C4-2B (cell line): ENCODE data around the gene TTC32.
"Not testable (repeated sequence)": the region's sequence is repeated elsewhere in the genome, so short reads cannot be mapped to it uniquely, and the experiment has no call there.

Source experiments
- H3K27ac ChIP-seq: fragments of 450-650 bp; 2 replicates; pipeline ENCODE4 v1.5.1; 2017
- ZFX ChIP-seq: fragments of 450-650 bp; IDR thresholded peaks from 2 replicates; pipeline ENCODE4 v1.6.1; 2017
- TF ChIP-seq, protein P1 (sequence below): fragments of 450-650 bp; conservative IDR thresholded peaks from 2 replicates; pipeline ENCODE4 v1.5.1; 2017; ENCODE audit warnings: mild to moderate bottlenecking

TTC32 gene

DNA sequence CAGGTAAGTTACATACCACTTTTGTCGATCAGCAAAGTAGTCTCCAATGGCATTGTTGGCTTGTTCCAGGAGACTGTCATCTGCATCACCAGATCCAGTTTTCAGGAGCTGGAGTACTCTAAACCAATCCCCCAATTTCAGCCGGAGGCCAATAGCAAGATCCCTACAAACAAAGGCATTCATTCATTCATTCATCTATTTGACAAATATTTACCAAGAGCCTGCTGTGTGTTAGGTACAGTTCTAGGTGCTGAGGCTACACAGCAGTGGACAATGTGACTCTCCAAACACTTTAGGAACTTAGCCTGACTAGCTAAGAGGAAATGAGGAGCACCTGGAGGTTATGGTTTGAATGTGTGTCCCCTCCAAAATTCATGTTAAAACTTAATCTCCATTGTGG lies 34.4 kb upstream of the TTC32 start:
- H3K27ac ChIP-seq: no peak overlapping the region
- no peak for TF ChIP-seq ZFX
- TF ChIP-seq, protein P1, sequence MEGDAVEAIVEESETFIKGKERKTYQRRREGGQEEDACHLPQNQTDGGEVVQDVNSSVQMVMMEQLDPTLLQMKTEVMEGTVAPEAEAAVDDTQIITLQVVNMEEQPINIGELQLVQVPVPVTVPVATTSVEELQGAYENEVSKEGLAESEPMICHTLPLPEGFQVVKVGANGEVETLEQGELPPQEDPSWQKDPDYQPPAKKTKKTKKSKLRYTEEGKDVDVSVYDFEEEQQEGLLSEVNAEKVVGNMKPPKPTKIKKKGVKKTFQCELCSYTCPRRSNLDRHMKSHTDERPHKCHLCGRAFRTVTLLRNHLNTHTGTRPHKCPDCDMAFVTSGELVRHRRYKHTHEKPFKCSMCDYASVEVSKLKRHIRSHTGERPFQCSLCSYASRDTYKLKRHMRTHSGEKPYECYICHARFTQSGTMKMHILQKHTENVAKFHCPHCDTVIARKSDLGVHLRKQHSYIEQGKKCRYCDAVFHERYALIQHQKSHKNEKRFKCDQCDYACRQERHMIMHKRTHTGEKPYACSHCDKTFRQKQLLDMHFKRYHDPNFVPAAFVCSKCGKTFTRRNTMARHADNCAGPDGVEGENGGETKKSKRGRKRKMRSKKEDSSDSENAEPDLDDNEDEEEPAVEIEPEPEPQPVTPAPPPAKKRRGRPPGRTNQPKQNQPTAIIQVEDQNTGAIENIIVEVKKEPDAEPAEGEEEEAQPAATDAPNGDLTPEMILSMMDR: no peak

DNA sequence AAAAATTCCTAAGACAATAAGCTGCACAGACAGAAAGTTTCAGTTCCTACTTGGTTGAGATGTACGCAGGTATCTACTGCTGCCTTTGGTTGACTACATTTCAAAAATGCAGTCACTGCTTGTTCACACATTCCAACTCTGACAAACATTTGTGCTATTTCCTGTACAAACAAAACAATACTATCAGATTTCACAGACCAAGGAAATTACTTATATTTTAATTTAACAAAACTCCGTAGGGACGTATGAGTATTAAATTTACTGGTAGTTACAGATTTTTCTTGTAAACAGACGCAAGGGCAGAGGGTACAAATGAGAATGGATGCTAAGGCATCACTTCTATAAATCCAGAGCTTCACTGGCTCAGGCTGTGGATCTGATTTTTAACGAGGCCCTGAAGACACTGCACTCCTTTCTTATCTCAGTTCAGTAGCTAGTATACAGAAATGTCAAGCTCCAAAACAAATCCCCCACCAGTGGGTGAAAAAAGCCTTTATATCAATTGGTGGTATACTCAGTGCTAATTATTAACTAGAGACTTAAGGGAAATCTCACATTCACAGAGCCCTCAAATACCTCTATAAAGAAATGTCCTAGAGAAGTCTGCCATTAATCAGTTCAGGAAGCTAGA lies 31.7 kb upstream of the TTC32 start:
- TF ChIP-seq, protein P1: no peak
- TF ChIP-seq ZFX: no peak
- H3K27ac ChIP-seq: no peak overlapping the region

DNA sequence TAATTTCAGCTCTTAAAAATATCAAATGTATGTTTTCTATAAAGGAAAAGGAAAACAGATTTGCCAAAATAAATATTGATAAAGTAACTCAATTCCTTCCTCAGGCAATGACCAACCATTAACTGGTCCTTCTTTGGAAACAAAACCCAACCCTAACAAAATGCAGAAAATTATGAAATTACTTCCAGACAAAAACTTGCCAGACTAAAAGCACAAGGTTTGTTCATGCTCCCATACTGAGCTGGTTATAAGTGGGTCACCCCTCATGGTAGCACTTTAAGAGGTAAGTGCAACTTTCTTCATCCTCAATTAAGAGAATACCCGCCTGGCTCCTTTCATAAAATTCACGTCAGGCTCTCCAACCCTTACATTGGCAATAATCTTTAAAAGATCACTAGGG lies 31.1 kb upstream of the TTC32 start:
- no peak overlapping the region for H3K27ac ChIP-seq
- TF ChIP-seq, protein P1: no peak
- TF ChIP-seq ZFX: no peak

DNA sequence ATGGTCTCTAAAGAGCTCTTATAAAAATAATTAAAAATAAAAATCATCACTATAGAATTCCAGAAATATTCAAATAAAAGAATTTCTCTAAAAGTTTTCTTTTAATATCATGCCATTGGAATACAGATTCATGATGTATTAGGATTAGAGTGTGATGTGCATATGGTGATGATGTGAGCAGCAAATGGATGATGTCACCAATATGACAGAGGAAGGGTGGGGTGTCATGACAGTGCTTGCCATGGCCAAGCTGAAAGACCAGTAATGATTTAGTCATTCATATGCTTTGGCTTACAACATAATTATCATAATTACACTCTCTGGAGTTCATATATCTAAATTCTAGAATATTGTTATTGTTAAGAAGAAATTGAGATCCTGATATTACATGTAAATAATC lies 27.4 kb upstream of the TTC32 start:
- TF ChIP-seq, protein P1: no peak
- TF ChIP-seq ZFX: no peak
- no peak overlapping the region for H3K27ac ChIP-seq

DNA sequence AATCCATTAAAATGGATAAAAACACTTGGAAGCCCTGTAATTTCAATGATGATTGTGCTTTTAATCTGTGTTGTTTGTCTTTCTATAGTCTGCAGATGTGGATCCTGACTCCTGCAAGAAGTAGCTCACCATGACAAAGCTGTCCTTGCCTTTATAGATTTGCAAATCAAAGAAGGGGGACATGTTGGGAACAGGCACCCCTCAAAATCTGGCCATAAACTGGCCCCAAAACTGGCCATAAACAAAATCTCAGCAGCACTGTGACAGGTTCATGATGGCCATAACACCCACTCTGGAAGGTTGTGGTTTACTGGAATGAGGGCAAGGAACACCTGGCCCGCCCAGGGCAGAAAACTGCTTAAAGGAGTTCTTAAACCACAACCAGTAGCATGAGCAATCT lies 26.0 kb upstream of the TTC32 start:
- not testable (repeated sequence) for H3K27ac ChIP-seq

DNA sequence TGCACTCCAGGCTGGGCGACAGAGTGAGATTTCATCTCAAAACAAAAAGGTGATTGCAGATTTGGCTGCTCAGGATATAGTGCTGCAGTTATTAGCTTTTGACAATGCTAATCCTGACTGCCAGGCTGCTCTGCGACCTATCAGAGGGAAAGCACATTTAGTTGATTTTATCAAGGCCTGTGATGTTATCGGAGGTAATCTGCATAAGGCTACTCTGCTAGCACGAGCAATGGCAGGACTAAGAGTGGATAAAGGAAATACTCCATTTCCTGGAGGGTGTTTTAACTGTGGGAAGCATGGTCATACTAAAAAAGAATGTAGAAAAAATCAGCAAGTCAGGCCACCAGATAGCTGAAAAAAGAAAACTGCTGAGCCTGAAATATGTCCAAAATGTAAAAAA lies 22.7 kb upstream of the TTC32 start:
- H3K27ac ChIP-seq: not testable (repeated sequence)

DNA sequence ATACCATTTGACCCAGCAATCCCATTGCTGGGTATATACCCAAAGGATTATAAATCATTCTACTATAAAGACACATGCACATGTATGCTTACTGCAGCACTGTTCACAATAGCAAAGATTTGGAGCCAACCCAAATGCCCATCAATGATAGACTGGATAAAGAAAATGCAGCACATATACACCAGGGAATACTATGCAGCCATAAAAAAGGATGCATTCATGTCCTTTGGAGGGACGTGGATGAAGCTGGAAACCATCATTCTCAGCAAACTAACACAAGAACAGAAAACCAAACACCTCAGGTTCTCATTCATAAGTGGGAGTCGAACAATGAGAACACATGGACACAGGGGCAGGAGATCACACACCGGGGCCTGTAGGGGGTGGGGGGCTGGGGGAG lies 20.4 kb upstream of the TTC32 start:
- H3K27ac ChIP-seq: not testable (repeated sequence)

DNA sequence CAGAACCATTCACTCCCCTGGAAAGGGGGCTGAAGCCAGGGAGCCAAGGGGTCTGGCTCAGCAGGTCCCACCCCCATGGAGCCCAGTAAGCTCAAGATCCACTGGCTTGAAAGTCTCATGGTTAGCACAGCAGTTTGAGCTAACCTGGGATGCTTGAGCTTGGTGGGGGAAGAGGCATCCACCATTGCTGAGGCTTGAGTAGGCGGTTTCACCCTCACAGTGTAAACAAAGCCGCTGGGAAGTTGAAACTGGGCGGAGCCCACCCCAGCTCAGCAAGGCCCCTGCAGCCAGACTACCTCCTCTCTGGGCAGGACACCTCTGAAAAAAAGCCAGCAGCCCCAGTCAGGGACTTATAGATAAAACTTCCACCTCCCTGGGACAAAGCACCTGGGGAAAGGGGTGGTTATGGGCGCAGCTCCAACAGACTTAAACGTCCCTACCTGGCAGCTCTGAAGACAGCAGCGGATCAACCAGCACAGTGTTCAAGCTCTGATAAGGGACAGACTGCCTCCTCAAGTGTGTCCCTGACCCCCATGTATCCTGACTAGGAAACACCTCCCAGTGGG lies 14.7 kb upstream of the TTC32 start:
- no peak overlapping the region for H3K27ac ChIP-seq
- no peak for TF ChIP-seq ZFX
- TF ChIP-seq, protein P1: no peak

DNA sequence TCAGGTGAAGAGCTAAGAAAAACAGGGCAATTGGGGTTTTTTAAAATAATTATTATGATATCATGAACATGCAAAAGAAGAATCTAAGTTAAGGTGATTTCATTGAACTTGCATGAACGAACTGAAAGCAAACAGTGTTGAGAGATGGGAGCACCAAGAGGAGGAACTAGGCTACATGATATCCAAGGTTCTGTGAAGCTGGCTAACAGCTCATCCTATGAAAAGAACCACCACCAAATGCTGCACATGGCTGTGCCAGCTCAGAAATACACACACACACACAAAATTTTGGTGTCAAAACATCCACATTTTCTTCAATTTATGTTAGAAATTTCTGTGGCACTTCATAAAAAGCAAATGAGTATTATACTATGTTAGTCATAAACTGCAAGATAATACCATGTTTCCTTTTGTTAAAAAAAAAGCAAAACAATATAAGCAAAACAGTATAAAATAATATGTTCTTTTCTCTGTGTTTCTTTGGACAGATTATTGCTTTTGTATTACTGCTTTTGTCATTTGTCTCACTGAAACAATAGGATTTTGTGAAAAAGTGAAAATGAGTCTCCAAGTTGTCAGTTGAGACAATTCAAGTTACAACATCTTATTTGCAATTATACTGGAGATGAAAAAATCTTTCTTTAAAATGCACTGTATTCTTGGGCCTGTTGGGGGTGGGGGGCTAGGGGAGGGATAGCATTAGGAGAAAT lies 12.6 kb upstream of the TTC32 start:
- TF ChIP-seq, protein P1: no peak
- no peak for TF ChIP-seq ZFX
- H3K27ac ChIP-seq: no peak overlapping the region
